HepG2 (cell line): Measurements from ENCODE around the gene PTPRU.

Source experiments
- CHD2 ChIP-seq: IDR thresholded peaks from 2 replicates; pipeline ENCODE4 v1.6.1; 2011; ENCODE audit warnings: low read depth, low read length, improper control_type of control experiment
- EP300 ChIP-seq, 3 experiments: sonication (generic) in 1 of 3; formaldehyde crosslinking in 1 of 3; IDR thresholded peaks; 2 replicates each; pipeline versions ENCODE4 v1.5.1 to v1.6.1; 2011 to 2020; ENCODE audit warnings: low read depth in 2 of 3, low read length in 2 of 3, borderline replicate concordance in 1 of 3, improper control_type of control experiment in 1 of 3, mild to moderate bottlenecking in 1 of 3, missing genetic modification reagents in 1 of 3, moderate library complexity in 1 of 3
- ESRRA ChIP-seq: sonication (generic); formaldehyde crosslinking; IDR thresholded peaks from 2 replicates; pipeline ENCODE4 v1.5.1; 2020; ENCODE audit warnings: mild to moderate bottlenecking, low read depth, missing genetic modification reagents
- EZH2 ChIP-seq: conservative IDR thresholded peaks from 2 replicates; pipeline ENCODE4 v1.6.1; 2012; ENCODE audit warnings: mild to moderate bottlenecking, low read depth, low read length, moderate library complexity
- LCORL ChIP-seq, 2 experiments: fragments of 450-650 bp in 1 of 2; sonication (generic) in 1 of 2; formaldehyde crosslinking in 1 of 2; IDR thresholded peaks; 2 replicates each; pipeline versions ENCODE4 v1.5.0 to v1.6.1; 2017 to 2020; ENCODE audit warnings: antibody characterized with exemption in 1 of 2, missing genetic modification reagents in 1 of 2
- POLR2AphosphoS5 ChIP-seq: IDR thresholded peaks from 2 replicates; pipeline ENCODE4 v1.6.1; 2012; ENCODE audit warnings: low read depth, low read length
- RAD21 ChIP-seq: fragments of 450-650 bp; formaldehyde crosslinking; IDR thresholded peaks from 2 replicates; pipeline ENCODE4 v1.5.0; 2020; ENCODE audit warnings: mild to moderate bottlenecking
- SNAPC2 ChIP-seq: sonication (generic); formaldehyde crosslinking; IDR thresholded peaks from 2 replicates; pipeline ENCODE4 v1.8.1; 2022; ENCODE audit warnings: mild to moderate bottlenecking, missing genetic modification reagents
- TP53 ChIP-seq: sonication (generic); formaldehyde crosslinking; conservative IDR thresholded peaks from 2 replicates; pipeline ENCODE4 v1.4.0; 2020; ENCODE audit warnings: missing genetic modification reagents
- ZFY ChIP-seq: sonication (generic); formaldehyde crosslinking; IDR thresholded peaks from 2 replicates; pipeline ENCODE4 v1.4.0; 2020; ENCODE audit warnings: missing genetic modification reagents
- ZNF432 ChIP-seq: sonication (generic); formaldehyde crosslinking; IDR thresholded peaks from 2 replicates; pipeline ENCODE4 v1.5.0; 2020; ENCODE audit warnings: missing genetic modification reagents, mild to moderate bottlenecking, borderline replicate concordance
- TF ChIP-seq, protein P1 (sequence below): sonication (generic); formaldehyde crosslinking; IDR thresholded peaks from 2 replicates; pipeline ENCODE4 v1.4.0; 2020; ENCODE audit warnings: missing genetic modification reagents

- TF ChIP-seq RAD21 (no peak), CHD2 (no peak), ZNF432 (CRISPR knock-in tag) (no peak), LCORL (IDR thresholded peaks at IDR 0.05) (no peak), LCORL (CRISPR knock-in tag; IDR thresholded peaks at IDR 0.05) (no peak), SNAPC2 (CRISPR knock-in tag) (no peak), ZFY (CRISPR knock-in tag) (no peak), ESRRA (CRISPR knock-in tag) (no peak), TP53 (no peak), POLR2AphosphoS5 (no peak), EP300 (IDR thresholded peaks at IDR 0.05; ENCODE audit: low read depth in 2 of 2, low read length in 2 of 2) (no peak), EP300 (CRISPR knock-in tag; IDR thresholded peaks at IDR 0.05; ENCODE audit: borderline replicate concordance) (no peak), EZH2 (no peak)
- TF ChIP-seq, protein P1, sequence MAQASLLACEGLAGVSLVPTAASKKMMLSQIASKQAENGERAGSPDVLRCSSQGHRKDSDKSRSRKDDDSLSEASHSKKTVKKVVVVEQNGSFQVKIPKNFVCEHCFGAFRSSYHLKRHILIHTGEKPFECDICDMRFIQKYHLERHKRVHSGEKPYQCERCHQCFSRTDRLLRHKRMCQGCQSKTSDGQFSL (CRISPR knock-in tag) = no peak
Observed at GRCh38 chr1:29221296-29221695, 15.0 kb upstream of the PTPRU start.
